Activated gamma-delta T cell (primary cell): ENCODE data around the gene CCDC90B.

Source experiments
- DNase-seq: peaks from one replicate; lab custom pipeline; 2025; lab: John Stamatoyannopoulos, UW

Gene CCDC90B

GRCh38 chr11:83235825-83236224 lies 50.3 kb downstream of the CCDC90B start:
- DNase-seq = no peak

DNA sequence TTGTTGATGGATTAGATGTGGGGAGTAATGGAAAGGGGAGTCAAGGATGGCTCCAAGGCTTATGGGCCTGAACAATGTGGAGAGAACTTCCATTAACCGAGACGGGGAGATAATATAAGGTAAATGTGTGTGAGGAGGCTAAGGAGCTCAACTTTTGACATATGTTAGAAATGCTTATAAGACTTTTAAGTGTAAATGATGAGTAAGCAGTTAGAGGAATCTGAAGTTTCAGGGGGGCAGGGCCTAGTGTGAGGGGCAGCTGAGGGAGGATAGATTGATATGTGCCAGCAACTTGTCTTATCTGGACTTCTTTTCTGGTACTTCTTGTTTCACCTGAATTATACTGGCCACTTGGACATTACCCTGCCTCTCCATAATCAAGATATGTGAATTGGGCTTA lies 62.7 kb downstream of the CCDC90B start:
- no peak for DNase-seq

- no peak for DNase-seq
These were observed 63.7 kb downstream of the CCDC90B start for GRCh38 chr11:83222499-83222898.

- DNase-seq = no peak
These were observed 64.5 kb downstream of the CCDC90B start for GRCh38 chr11:83221694-83222093.

DNA sequence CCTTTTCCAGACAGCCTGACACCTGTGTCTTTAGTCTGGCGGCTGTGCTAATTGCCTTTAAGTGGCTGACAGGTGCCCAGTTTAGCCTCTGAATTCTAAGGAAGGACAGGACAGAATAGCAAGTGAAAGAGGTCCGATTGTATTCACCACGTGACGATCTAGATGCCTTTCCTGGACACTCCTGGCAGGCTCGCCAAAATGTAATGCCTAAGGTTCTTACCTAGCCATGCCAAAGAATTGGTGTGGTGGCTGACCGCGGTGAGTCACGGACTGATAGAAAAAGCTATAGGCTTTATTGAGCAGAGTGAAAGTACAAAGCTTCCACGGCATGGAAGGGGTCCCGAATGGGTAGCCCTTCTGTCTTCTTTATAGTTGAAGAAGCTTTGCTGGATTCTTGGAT lies 65.9 kb downstream of the CCDC90B start:
- no peak for DNase-seq

DNA sequence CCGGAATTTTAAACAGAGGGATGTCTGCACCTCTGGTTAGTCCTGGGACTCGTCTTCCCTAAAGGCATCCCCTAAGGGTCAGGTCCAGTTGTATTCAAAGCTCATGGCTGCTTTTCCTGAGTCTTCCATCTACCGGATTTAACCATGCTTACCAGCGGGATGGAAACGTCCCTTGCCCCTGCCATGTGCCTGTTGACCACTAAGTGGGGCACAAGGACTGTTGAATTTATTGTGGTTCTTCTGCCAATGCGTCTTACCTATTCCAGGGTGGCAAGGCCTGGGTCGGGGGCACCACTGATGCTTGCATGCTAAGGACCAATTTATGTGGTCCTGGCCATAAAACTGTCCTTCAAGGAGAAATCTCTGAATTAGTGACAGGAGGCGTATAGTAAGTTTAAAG lies 67.1 kb downstream of the CCDC90B start:
- no peak for DNase-seq
